Stimulated activated CD8-positive, alpha-beta memory T cell treated with anti-CD3 and anti-CD28 coated beads, Interleukin-4, amount 100 ng/mL, for 24 hours (primary cell): ENCODE data around the gene RNF151.
A peak's percentile ranks its signal among the peaks of the same experiment; 100 is the strongest.
"Not testable (repeated sequence)": the region's sequence is repeated elsewhere in the genome, so short reads cannot be mapped to it uniquely, and the experiment has no call there.

ENCODE experiments used
- DNase-seq: peaks from one replicate; pipeline ENCODE4 v3.0.0-alpha.2; 2020; ENCODE audit warnings: low read depth

Gene RNF151

GRCh38 chr16:2009164-2009711 is 42.6 kb downstream of the RNF151 start:
- DNase-seq: no peak

DNA sequence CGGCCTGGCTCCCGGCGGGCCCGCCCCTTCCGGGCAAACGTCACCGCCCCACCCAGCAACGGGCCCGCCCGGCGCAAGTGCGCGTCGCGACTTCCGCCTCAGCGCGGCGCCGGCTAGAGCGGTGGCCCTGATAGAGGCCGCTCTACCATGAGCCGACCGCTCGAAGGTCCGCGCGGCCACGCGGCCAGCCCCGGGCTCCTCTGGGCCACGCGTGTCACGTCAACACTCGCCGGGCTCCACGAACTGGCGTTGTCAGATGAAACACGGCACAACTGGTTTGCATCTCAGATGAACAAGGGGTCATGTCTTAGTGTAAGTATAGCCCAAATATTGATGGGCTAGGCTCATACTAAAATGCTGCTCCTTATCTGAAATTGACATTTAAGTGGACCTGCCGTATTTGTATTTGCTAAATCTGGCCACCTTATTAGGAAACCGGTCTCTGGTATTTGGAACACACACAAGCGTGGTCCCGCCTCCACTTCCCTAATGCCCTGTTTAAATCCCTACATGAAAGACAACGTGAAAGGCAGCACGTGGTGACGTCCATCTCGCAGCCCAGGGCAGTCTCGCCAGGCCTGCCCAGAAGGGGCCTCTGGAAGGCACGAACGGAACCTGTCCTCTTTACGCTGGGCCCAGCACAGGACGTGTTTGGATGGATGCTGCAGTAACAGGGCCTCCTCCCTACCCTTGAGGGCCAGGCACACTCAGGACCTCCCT is 43.3 kb downstream of the RNF151 start, which contains the start of gene ZNF598:
Gene ZNF598 (minus strand): TSS at position 31 of the 720 bp plus-strand sequence.
- peak; percentile 71 for DNase-seq

DNA sequence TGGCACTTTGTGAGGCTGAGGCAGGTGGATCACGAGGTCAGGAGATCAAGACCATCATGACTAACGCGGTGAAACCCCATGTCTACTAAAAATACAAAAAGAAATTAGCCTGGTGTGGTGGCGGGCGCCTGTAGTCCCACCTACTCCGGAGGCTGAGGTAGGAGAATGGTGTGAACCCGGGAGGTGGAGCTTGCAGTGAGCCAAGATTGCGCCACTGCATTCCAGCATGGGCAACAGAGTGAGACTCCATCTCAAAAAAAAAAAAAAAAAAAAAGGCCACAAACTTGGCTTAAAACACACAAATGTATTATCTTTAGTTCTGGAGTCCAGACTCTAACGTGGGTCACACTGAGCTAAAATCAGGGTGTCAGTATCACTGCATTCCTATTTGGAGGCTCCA is 45.1 kb downstream of the RNF151 start:
- not testable (repeated sequence) for DNase-seq

- DNase-seq: no peak
These were observed 46.9 kb downstream of the RNF151 start for GRCh38 chr16:2013527-2013926.

DNA sequence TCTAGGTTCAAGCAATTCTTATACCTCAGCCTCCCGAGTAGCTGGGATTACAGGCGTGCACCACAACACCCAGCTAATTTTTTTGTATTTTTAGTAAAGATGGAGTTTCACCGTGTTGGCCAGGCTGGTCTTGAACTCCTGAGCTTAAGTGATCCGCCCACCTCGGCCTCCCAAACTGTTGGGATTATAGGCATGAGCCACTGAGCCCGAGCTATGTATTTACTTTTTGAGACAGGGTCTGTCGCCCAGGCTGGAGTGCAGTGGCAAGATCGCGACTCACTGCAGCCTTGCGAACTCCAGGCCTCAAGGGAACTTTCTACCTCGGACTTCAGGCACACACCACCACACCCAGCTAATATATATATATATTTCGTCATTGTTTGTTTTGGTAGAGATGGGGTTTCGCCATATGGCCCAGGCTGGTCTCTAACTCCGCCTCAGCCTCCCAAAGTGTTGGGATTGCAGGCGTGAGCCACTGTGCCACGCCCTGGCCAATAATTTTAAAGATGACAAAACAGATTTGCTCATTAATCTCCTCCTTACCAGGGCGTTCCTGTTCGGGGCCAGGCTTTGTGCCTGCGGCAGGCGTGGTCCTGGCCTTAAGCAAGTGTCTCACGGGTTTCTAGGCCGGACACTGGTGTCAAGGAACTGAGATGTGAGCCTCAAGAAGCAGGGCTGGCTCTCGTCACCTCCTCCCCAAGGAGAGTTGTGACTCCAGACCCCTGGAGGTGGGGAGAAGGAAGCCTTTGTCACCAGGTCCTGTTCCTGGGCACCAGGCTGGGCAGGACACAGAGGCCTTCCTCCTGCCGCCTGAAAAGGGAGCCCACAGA is 48.7 kb downstream of the RNF151 start:
- DNase-seq: no peak

DNA sequence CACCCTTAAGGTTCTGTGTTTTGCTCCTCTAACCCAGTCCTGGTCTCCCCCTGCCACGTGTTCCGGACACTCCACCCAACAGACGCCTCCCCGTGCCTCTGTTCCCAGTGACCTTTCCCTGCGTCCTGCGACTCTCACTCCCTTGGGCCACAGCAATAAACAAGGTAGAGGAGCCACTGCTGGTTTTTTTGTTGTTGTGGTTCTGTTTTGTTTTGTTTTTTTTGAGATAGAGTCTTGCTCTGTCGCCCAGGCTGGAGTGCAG is 49.2 kb downstream of the RNF151 start:
- no peak for DNase-seq

GRCh38 chr16:2016407-2016922 is 49.8 kb downstream of the RNF151 start:
- DNase-seq: no peak
